ENCODE results near the gene SHANK3.
"Not testable (repeated sequence)": the region's sequence is repeated elsewhere in the genome, so short reads cannot be mapped to it uniquely, and the experiment has no call there.

SHANK3 gene

GRCh38 chr22:50672471-50673230, at the start of gene SHANK3:
Gene SHANK3, plus strand, starts transcription at chr22:50672823.
- DNase-seq, result no peak

GRCh38 chr22:50624347-50625130, 48.1 kb upstream of the SHANK3 start:
- DNase-seq, result no peak

- DNase-seq, result no peak
Measured at GRCh38 chr22:50625131-50625567, 47.5 kb upstream of the SHANK3 start.

DNA sequence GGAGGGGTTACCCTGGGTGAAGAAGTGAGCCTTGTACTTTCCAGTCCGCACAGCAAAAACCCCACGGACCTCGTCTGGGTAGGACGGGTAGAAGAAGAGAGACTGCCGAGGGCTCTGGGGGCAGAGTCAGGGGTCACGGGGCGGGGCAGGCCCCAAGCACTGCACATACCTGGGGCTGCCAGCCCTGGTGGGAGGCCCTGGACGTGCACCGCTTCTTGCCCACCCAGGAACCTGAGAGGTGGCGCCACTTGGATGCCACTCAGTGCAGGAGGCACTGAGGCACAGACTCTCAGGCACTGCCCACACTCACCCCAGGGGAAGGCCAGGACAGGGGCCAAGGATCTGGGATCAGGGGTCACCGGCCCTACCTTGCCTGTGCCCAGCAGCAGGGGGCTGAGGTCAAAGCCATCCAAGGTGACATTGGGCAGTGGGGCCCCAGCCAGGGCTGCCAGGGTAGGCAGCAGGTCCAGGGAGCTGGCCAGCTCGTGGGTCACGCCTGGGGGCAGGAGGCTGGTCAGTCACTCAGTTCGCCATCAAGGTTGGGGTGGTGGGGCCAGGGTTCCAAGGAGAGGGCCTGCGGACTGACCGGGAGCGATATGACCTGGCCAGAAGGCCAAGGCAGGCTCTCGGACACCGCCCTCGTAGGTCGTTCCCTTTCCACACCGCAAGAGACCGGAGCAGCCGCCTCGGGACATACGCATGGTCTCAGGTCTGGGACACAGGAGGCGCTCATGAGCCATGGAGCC, 46.9 kb upstream of the SHANK3 start:
- no peak for DNase-seq

GRCh38 chr22:50626314-50626849, 46.2 kb upstream of the SHANK3 start:
- DNase-seq, result no peak

DNA sequence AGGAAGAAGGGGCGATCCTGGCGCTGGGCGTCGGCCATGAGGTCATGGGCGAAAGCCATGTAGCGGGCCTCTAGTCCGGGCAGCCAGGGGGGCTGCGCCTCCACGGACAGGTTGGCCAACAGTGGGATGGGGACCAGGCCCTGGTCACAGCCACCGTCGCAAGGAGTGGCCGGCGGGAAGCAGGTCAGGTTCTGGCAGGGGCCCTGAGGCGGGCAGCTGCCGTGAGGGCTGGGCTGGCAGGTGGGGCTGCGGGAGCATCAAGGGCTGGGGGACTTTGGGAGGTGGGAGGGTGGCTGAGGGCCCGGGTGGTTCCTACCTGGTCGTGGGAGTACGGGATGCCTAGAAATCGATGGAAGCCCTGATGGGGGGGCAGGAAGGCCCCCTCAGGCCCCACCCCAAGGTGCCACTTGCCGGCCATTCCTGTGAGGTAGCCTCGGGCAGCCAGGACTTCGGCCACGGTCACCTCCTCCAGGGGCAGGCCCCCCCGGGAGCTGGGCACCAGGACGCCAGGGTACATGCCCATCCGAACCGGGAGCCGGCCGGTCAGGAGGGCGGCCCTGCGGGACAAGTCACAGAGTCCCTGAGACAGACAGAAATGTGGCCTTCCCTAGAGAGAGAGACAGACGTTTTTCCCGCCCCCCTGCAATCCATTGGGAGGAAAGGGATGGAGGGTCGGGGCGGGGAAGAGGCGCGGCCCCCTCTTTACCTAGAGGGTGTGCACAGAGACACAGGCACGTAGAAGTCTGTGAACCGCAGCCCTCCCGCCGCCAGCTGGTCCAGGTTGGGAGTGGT, 45.6 kb upstream of the SHANK3 start:
- DNase-seq, result no peak

DNA sequence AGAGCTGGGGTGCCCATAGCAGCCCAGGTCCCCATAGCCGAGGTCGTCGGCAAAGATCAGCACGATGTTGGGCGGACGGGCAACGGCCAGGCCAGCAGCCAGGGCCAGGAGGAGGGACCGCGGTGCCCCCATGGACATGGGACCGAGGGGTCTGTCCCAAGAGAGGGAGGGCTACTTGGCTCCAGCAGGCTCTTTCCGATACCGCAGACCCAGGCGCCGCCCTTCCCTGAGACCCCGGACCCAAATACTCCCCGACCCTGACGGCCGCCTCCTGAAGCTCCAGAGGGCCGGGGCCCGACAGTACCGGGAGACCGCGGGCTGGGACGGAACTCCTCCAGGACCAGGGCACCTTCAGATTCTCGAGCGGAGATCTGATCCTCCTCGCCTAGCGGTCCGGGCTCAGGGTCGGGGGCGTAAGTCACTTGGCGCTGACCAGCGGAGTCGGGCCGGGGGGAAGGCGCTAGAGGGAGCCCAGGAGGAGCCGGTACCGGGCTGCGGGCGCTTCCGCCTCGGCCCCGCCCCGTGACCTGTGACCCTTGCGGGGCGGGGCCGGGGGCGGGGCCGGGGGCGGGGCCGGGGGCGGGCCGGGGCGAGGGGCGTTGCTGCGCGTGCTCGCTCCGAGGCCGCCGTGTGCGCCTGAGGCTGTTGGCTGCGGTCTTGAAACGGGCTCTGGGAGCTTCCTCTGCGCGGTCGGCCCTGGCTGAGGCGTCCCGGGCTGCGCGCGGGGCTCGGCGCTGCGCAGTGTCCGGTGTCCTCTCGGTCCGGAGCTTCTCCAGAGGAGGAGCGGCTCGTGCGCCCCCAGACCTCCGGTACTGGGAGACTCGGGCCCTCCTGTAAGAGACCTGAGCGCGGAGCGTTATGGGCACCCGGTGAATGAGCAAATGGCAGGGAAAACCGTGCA, 44.7 kb upstream of the SHANK3 start, which contains the start of gene ARSA:
ARSA (minus strand) TSS at position 511 of the 901 bp plus-strand sequence; CDS start at position 138, 373 bp downstream.
- DNase-seq, result peak; percentile 17

GRCh38 chr22:50628543-50629134, 44.0 kb upstream of the SHANK3 start:
- DNase-seq, result no peak

DNA sequence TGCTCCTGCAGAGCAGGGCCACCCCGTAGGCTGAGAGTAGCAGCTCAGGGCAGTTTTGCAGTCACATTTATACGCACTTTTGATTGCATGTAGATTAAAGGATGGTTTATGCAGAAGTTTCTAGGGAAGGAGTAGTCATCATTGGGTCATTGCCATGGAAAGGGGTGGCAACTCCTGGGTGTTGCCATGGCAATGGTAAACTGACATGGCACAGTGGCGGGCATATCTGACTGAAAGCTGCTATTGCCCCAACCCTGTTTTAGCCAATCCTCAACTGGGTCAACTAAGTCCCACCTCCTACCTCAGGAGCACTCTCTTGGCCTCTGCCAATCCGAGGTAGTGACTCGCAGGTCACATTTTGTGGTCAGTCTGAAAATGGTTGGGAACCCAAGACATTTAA, 42.2 kb upstream of the SHANK3 start:
- DNase-seq, result no peak

DNA sequence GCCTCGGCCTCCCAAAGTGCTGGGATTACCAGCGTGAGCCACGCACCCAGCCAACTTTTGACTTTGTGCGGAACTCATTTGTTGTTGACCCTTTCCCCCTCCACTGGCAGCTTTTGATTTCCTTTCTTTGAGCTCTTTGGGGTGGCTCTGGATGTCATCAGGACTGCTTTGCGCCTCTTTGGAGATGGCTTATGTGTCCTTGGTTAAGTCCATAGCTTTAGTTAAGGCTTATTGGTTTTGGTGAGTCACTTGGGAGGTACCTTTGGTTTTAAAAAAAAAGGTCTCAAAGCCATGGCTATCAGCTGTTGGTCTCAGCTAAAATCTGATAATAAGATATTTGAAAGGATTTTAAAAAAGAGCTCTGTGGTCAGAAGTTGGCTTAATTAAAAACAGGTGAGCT, 39.5 kb upstream of the SHANK3 start:
- no peak for DNase-seq

DNA sequence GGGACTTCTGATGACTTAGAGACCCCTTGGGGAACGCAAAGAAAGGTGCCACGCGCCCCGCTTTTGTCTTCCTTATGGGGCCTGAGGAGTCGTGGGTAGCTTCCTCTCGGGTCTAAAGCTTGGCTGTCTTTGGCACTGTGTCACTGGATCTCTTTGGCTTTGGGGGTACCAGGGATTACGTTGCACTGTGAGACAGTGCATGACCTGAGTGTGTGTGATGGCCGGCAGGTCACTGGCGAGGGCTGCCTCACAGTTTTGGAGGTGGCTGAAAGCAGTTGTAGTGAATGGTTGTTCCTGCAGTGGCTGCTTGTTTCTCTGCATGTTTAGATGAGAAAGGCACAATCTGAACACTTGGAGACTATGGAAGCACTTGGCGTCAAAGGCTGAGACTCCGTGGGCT, 38.9 kb upstream of the SHANK3 start:
- no peak for DNase-seq

- no peak for DNase-seq
Measured at GRCh38 chr22:50635591-50635990, 37.0 kb upstream of the SHANK3 start.

DNA sequence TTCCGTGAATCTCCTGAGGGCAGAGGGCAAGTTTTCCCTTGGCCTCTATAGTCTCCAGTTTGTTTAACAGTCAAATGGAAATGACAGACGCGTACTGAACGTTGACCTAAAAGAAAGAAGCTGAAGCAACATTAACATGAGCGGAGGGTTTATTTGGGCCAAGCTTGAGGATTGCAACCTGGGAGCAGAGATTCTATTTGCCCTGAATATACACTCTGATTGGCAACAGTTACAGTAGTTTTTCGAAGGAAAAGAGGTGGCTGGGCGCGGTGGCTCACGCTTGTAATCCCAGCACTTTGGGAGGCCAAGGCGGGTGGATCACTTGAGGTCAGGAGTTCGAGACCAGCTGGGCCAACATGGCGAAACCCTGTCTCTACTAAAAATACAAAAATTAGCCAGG, 32.3 kb upstream of the SHANK3 start:
- DNase-seq, result not testable (repeated sequence)

DNA sequence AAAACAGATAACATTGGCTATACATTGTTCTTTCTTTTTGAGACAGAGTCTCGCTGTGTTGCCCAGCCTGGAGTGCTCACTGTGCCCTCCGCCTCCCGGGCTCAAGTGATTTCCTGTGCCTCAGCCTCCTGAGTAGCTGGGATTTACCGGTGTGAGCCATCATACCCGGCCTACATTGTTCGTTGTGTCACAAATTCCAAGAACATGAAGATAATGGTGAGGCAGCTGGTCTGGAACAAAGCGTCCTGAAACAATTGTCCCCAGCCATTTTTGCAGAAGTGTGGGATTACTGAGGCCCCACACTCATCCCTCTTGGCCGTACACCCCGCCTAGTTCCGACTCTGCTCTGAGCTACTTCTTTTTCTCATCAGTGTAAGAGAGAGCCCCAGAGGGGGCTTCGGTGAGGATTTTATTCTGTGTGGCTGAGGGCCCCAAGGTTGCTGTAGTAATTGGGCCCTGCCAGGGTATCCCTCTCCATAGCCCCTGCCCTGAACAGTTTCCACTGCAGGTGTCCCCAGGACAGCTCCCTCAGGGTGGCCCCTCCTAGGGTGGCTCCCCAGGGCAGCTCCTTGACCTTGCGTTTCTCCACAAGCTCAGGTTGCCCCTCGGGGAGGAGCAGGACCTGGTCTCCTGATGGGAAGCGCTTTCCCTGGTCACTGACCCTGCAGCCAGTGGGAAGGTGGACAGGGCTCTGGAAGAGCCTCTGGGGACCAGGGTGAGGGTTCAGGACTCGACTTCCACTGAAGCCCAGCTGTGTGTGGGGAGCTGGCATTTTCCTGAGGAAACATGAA, 31.6 kb upstream of the SHANK3 start:
- DNase-seq, result no peak

DNA sequence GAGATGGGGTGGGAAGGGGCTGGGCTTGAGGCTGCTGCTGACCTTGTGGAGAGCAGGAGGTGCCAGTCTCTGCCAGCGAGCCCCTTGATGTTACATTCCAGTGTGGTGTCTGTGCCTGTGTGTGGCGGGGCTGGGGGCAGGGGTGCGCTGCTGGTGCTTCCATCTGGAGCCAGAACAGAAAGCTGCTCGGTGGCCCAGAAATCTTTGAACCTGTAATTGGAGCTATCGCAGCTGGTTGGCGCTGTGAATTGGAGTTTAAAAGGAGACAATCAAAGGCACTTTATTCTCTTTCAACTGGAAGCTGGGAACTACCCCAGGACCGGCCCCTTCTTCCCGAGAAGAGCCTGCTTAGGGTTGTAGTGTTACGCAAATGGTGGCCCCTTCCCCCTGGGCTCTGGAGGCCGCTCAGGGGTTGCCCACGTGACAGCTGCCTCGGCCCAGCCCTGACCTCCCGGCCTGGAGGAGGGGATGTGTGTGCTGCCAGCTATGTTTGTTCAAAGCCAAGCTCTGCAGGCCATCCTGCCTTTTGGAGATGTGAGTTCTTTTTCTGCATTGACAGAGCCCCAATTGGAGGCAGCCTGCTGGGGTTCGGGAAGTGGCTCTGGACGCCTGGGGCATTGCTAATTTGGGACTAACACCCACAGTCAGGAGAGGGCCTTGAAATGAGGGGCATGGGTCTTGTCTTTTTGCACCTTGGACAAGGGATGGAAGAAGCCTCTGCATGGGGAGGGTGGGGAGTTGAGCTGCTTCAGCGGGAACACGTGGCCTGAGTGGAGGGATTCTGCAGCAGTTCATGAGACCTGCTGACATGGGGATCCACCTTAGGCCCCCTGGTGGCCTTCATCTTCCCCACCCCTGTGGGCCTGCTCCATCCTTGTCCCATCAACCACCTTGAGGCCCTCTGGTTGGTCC, 30.7 kb upstream of the SHANK3 start:
- no peak for DNase-seq

GRCh38 chr22:50643021-50643820, 29.4 kb upstream of the SHANK3 start:
- not testable (repeated sequence) for DNase-seq

DNA sequence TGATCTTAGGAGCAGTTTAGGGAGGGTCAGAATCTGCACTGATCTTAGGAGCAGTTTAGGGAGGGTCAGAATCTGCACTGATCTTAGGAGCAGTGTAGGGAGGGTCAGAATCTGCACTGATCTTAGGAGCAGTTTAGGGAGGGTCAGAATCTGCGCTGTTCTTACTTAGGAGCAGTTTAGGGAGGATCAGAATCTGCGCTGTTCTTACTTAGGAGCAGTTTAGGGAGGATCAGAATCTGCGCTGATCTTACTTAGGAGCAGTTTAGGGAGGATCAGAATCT, 28.9 kb upstream of the SHANK3 start:
- not testable (repeated sequence) for DNase-seq

DNA sequence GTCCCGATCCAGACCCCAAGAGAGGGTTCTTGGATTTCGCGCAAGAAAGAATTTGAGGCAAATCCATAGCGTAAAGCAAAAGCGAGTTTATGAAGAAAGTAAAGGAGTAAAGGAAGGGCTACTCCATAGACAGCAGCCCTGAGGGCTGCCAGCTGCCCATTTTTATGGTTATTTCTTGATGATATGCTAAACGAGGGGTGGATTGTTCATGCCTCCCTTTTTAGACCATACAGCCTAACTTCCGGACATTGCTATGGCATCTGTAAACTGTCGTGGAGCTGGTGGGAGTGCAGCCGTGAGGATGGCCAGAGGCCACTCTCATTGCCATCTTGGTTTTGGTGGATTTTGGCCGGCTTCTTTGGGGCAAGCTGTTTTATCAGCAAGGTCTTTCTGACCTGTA, 19.4 kb upstream of the SHANK3 start:
- no peak for DNase-seq

Data from NCI-H1092 treated with DMSO at 0.1 percent for 48 hours (cell line).